Measurements from ENCODE around the gene SLC25A1. TPM values are rescaled to one million over a fixed set of nuclear protein-coding genes. Genes with fewer than 3 reads are reported as not detected.

Gene SLC25A1
- total RNA-seq, 1 experiment from 2014 or later: 151 TPM

DNA sequence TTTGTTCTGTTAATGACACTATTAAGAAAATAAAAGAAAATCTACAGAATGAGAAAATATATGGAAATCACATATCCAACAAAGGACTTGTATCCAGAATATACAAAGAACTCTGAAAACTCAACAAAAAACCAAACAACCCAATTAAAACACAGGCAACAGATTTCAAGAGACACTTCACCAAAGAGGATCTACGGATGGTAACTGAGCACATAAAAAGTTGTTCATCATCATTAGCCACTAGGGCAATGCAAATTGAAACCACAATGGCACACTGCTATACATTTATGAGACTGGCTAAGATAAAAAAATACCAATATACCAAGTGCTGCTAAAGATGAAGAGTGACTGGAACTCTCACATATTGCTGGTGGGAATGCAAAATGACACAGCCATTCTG, 34.5 kb upstream of the SLC25A1 start:
- no peak overlapping the region for H4K8ac ChIP-seq (replicated peaks; ENCODE audit: insufficient read length, low read depth, low read length)
- peaks cover 7% of the 10 kb centered on the region; the same call in 1 of the 2 replicates for H3K4me1 ChIP-seq (ENCODE audit: insufficient read depth, low read length)
- no peak overlapping the region for H2BK5ac ChIP-seq (ENCODE audit: insufficient read length, low read length)
- H2BK120ac ChIP-seq (ENCODE audit: low read depth, low read length, poor library complexity, severe bottlenecking): no peak overlapping the region
- H4K20me1 ChIP-seq (ENCODE audit: control insufficient read depth, insufficient read depth, insufficient read length): no peaks in the 10 kb centered on the region
- Mint-ChIP-seq H3K36me3 (ENCODE audit: insufficient read depth in 1 of 3, low read depth in 3 of 3) (peaks cover 9 to 30% (median 24%) of the 10 kb centered on the region in 3 experiments), H3K4me3 (peak overlapping the region in 1 of 2 experiments; percentile 1; a peak in 1 of 5 replicates), H3K4me1 (peaks cover 41 to 47% of the 10 kb centered on the region in 2 experiments), H3K27me3 (ENCODE audit: low read depth) (peaks cover 1% of the 10 kb centered on the region; the same call in 1 of the 2 replicates), H3K9me3 (no peaks in the 10 kb centered on the region), H3K27ac (no peak overlapping the region)
- no peak overlapping the region for H3K4ac ChIP-seq (ENCODE audit: low read depth, low read length)
- H3K23me2 ChIP-seq (ENCODE audit: insufficient read length, low read depth, low read length, poor library complexity, severe bottlenecking): no peaks in the 10 kb centered on the region
- TF ChIP-seq, protein P1, sequence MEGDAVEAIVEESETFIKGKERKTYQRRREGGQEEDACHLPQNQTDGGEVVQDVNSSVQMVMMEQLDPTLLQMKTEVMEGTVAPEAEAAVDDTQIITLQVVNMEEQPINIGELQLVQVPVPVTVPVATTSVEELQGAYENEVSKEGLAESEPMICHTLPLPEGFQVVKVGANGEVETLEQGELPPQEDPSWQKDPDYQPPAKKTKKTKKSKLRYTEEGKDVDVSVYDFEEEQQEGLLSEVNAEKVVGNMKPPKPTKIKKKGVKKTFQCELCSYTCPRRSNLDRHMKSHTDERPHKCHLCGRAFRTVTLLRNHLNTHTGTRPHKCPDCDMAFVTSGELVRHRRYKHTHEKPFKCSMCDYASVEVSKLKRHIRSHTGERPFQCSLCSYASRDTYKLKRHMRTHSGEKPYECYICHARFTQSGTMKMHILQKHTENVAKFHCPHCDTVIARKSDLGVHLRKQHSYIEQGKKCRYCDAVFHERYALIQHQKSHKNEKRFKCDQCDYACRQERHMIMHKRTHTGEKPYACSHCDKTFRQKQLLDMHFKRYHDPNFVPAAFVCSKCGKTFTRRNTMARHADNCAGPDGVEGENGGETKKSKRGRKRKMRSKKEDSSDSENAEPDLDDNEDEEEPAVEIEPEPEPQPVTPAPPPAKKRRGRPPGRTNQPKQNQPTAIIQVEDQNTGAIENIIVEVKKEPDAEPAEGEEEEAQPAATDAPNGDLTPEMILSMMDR (conservative IDR thresholded peaks at IDR 0.05): no peak
- H3K27me3 ChIP-seq (ENCODE audit: insufficient read depth, low read length): no peaks in the 10 kb centered on the region
- no peak overlapping the region for H4K91ac ChIP-seq (ENCODE audit: insufficient read length, low read depth, low read length)
- H4K5ac ChIP-seq (ENCODE audit: insufficient read length, low read depth, low read length): no peak overlapping the region
- H3K18ac ChIP-seq (ENCODE audit: insufficient read length, low read depth, low read length): no peak overlapping the region
- no peak overlapping the region for H3K23ac ChIP-seq (ENCODE audit: insufficient read length, low read depth, low read length)
- no peak overlapping the region for H2AK5ac ChIP-seq (ENCODE audit: insufficient read length, low read length)
- H2BK20ac ChIP-seq (ENCODE audit: low read depth, low read length, poor library complexity, severe bottlenecking): no peak overlapping the region
- DNase-seq: no peak
- no peak overlapping the region for H3K56ac ChIP-seq (ENCODE audit: insufficient read length, low read depth, low read length)
- H3K79me1 ChIP-seq (ENCODE audit: insufficient read depth, low read depth, low read length, poor library complexity, severe bottlenecking): no peaks in the 10 kb centered on the region
- no peak overlapping the region for H3K27ac ChIP-seq (ENCODE audit: insufficient read length, low read depth, low read length)
- no peak overlapping the region for H2BK12ac ChIP-seq (ENCODE audit: insufficient read length, low read depth, low read length)
- H3K9ac ChIP-seq (ENCODE audit: extremely low read depth, insufficient read length, low read length): no peak overlapping the region
- no peak overlapping the region for H2AFZ ChIP-seq (ENCODE audit: low read length)
- H3T11ph ChIP-seq (ENCODE audit: low read length): no peak overlapping the region
- no CpG with 5 or more reads among the region's 1 CpG for WGBS (ENCODE audit: extremely low coverage, insufficient read length, low lambda C conversion rate)
- no peak overlapping the region for H2BK15ac ChIP-seq (ENCODE audit: low read depth, low read length)
- no peak overlapping the region for H3K14ac ChIP-seq (ENCODE audit: insufficient read depth, low read length)
- H3K79me2 ChIP-seq (ENCODE audit: insufficient read depth, low read length): no peaks in the 10 kb centered on the region
- peak overlapping the region; percentile 30 for H3K4me2 ChIP-seq (ENCODE audit: insufficient read depth, insufficient read length, low read length)
- H3K9me3 ChIP-seq (ENCODE audit: control insufficient read depth, low read depth, low read length): no peaks in the 10 kb centered on the region

All from H9 (cell line).